Mesenchymal stem cell (in vitro differentiated cells and primary cell): ENCODE results near the gene SPAAR.

Source experiments
- DNase-seq: peaks from one replicate; pipeline ENCODE4 v3.0.0-alpha.2; 2013
- H2AFZ ChIP-seq: one replicate; pipeline ENCODE4 v1.6.1; 2013; ENCODE audit warnings: low read depth, mild to moderate bottlenecking, control low read depth, inconsistent platforms, low read length, moderate library complexity
- H2AK5ac ChIP-seq: 2 replicates; pipeline ENCODE4 v1.6.1; 2013; ENCODE audit warnings: low read length, moderate library complexity, mild to moderate bottlenecking, inconsistent platforms; ENCODE audit not compliant: severe bottlenecking
- H2BK120ac ChIP-seq: one replicate; pipeline ENCODE4 v1.6.1; 2013; ENCODE audit warnings: low read depth, mild to moderate bottlenecking, inconsistent platforms, low read length, moderate library complexity
- H2BK12ac ChIP-seq, 2 experiments: one replicate each; pipeline ENCODE4 v1.6.1; 2013; ENCODE audit warnings: inconsistent platforms in 2 of 2, low read length in 2 of 2, mild to moderate bottlenecking in 2 of 2, moderate library complexity in 2 of 2, control low read depth in 1 of 2
- H2BK15ac ChIP-seq: one replicate; pipeline ENCODE4 v1.6.1; 2013; ENCODE audit warnings: mild to moderate bottlenecking, low read depth, inconsistent platforms; ENCODE audit not compliant: poor library complexity, severe bottlenecking
- H2BK5ac ChIP-seq: 2 replicates; pipeline ENCODE4 v1.6.1; 2013; ENCODE audit warnings: low read depth, mild to moderate bottlenecking, low read length, control low read depth, inconsistent platforms; ENCODE audit not compliant: poor library complexity, severe bottlenecking
- H3K14ac ChIP-seq, 2 experiments: one replicate each; pipeline ENCODE4 v1.6.1; 2013; ENCODE audit warnings: inconsistent platforms in 2 of 2, low read length in 2 of 2, control low read depth in 1 of 2, mild to moderate bottlenecking in 1 of 2, moderate library complexity in 1 of 2
- H3K18ac ChIP-seq, 2 experiments: one replicate each; pipeline ENCODE4 v1.6.1; 2013; ENCODE audit warnings: inconsistent platforms in 2 of 2, low read length in 2 of 2, control low read depth in 1 of 2, low read depth in 1 of 2, mild to moderate bottlenecking in 1 of 2
- H3K23ac ChIP-seq, 2 experiments: one replicate each; pipeline ENCODE4 v1.6.1; 2013; ENCODE audit warnings: inconsistent platforms in 2 of 2, low read length in 2 of 2, mild to moderate bottlenecking in 2 of 2, moderate library complexity in 2 of 2, control low read depth in 1 of 2
- H3K27ac ChIP-seq: 2 replicates; pipeline ENCODE4 v1.5.1; 2013; ENCODE audit warnings: mild to moderate bottlenecking, moderate library complexity, low read length, control low read depth, inconsistent platforms; ENCODE audit not compliant: poor library complexity, severe bottlenecking
- H3K27me3 ChIP-seq, 2 experiments: 2 replicates each; pipeline versions ENCODE4 v1.6.1 to v1.7.0; 2013; ENCODE audit warnings: low read length in 2 of 2, mild to moderate bottlenecking in 2 of 2, moderate library complexity in 2 of 2, control low read depth in 1 of 2, inconsistent platforms in 1 of 2; ENCODE audit not compliant: control insufficient read depth in 1 of 2, insufficient read depth in 1 of 2
- H3K36me3 ChIP-seq, 2 experiments: 2 replicates each; pipeline versions ENCODE4 v1.6.1 to v1.7.0; 2013; ENCODE audit warnings: low read length in 2 of 2, control low read depth in 1 of 2, inconsistent platforms in 1 of 2, low read depth in 1 of 2, mild to moderate bottlenecking in 1 of 2; ENCODE audit not compliant: insufficient read depth in 2 of 2, control insufficient read depth in 1 of 2
- H3K4ac ChIP-seq, 2 experiments: one replicate each; pipeline ENCODE4 v1.6.1; 2013; ENCODE audit warnings: inconsistent platforms in 2 of 2, low read length in 2 of 2, mild to moderate bottlenecking in 2 of 2, moderate library complexity in 2 of 2, control low read depth in 1 of 2, low read depth in 1 of 2
- H3K4me1 ChIP-seq: 2 replicates; pipeline ENCODE4 v1.6.1; 2013; ENCODE audit warnings: low read depth, low read length, control low read depth; ENCODE audit not compliant: control insufficient read depth, insufficient read depth
- H3K4me2 ChIP-seq: 2 replicates; pipeline ENCODE4 v1.6.1; 2013; ENCODE audit warnings: low read length, mild to moderate bottlenecking, inconsistent platforms; ENCODE audit not compliant: poor library complexity, severe bottlenecking
- H3K4me3 ChIP-seq, 2 experiments: 2 replicates each; pipeline versions ENCODE4 v1.5.1 to v1.7.0; 2013; ENCODE audit warnings: low read length in 2 of 2, mild to moderate bottlenecking in 2 of 2, control low read depth in 1 of 2, low read depth in 1 of 2; ENCODE audit not compliant: insufficient read depth in 1 of 2
- H3K79me1 ChIP-seq: replicated peaks from 2 replicates; pipeline ENCODE4 v1.6.1; 2013; ENCODE audit warnings: mild to moderate bottlenecking, control low read depth, low read length, inconsistent platforms; ENCODE audit not compliant: poor library complexity, severe bottlenecking
- H3K9ac ChIP-seq: 2 replicates; pipeline ENCODE4 v1.7.0; 2013; ENCODE audit warnings: mild to moderate bottlenecking, low read length, moderate library complexity
- H3K9me3 ChIP-seq: 2 replicates; pipeline ENCODE4 v1.7.0; 2013; ENCODE audit warnings: mild to moderate bottlenecking, low read length; ENCODE audit not compliant: control insufficient read depth
- H4K8ac ChIP-seq: one replicate; pipeline ENCODE4 v1.6.1; 2013; ENCODE audit warnings: inconsistent platforms, mild to moderate bottlenecking, low read length, moderate library complexity
- H4K91ac ChIP-seq: one replicate; pipeline ENCODE4 v1.6.1; 2013; ENCODE audit warnings: mild to moderate bottlenecking, low read length, inconsistent platforms
- WGBS: methylation state at CpG from one replicate; pipeline ENCODE4 v1.1.7; 2013; ENCODE audit warnings: mixed read lengths; 5-methylcytosine and 5-hydroxymethylcytosine counted together

Gene SPAAR

DNA sequence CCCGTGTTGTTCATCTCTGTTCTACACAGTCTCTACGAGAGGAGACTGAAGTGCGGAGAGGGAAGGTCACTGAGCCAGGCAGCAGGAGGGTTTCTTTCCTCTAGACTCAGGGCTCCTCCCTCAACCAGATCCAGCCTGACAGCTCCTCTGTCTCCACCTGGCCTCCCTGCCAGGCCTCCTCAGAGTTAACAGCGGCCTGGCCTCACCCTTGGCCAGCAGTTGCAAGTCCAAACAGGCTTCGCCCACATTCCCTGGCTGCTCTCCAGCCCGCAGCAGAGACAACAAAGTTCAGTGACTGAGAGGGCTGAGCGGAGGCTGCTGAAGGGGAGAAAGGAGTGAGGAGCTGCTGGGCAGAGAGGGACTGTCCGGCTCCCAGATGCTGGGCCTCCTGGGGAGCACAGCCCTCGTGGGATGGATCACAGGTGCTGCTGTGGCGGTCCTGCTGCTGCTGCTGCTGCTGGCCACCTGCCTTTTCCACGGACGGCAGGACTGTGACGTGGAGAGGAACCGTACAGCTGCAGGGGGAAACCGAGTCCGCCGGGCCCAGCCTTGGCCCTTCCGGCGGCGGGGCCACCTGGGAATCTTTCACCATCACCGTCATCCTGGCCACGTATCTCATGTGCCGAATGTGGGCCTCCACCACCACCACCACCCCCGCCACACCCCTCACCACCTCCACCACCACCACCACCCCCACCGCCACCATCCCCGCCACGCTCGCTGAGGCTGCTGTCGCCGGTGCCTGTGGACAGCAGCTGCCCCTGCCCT lies 3.2 kb upstream of the SPAAR start, which contains the start of gene HRCT1:
TSS of gene HRCT1 (plus strand) at position 291 of the 768 bp plus-strand sequence. CDS start at position 377, 86 bp downstream.
- peak within 1 kb of the TSS; percentile 35 for H2AK5ac ChIP-seq
- peak within 1 kb of the TSS in 1 of 2 experiments; percentile 61 for H3K4me3 ChIP-seq
- H3K18ac ChIP-seq = peak within 1 kb of the TSS; percentile 78 to 91
- no peak within 1 kb of the TSS for H3K4me2 ChIP-seq
- H3K23ac ChIP-seq = no peak within 1 kb of the TSS
- no peaks in the 10 kb centered on the region for H3K27me3 ChIP-seq
- peak within 1 kb of the TSS; percentile 97 for H3K27ac ChIP-seq
- H3K9ac ChIP-seq = peak within 1 kb of the TSS; percentile 86
- 62% methylated on average over 19 of the region's 30 CpGs for WGBS
- peak within 1 kb of the TSS; percentile 90 for H2BK5ac ChIP-seq
- peak within 1 kb of the TSS; percentile 50 for H2BK120ac ChIP-seq
- H3K9me3 ChIP-seq = no peaks in the 10 kb centered on the region
- peak within 1 kb of the TSS; percentile 58 for H2BK15ac ChIP-seq
- peak within 1 kb of the TSS; percentile 83 for H4K8ac ChIP-seq
- DNase-seq = peak; percentile 89
- H2BK12ac ChIP-seq = peak within 1 kb of the TSS; percentile 90 to 99
- H3K14ac ChIP-seq = peak within 1 kb of the TSS in 1 of 2 experiments; percentile 63
- peak within 1 kb of the TSS; percentile 7 for H2AFZ ChIP-seq
- H3K4me1 ChIP-seq = peaks cover 50% of the 10 kb centered on the region
- no peaks in the 10 kb centered on the region for H3K79me1 ChIP-seq
- no peaks in the 10 kb centered on the region for H3K36me3 ChIP-seq
- H3K4ac ChIP-seq = peak within 1 kb of the TSS; percentile 76 to 94
- H4K91ac ChIP-seq = peak within 1 kb of the TSS; percentile 90

- H3K4me3 ChIP-seq = peak overlapping the region in 1 of 2 experiments; percentile 61
- peak; percentile 94 for DNase-seq
- no peaks in the 10 kb centered on the region for H3K79me1 ChIP-seq
- H2BK5ac ChIP-seq = peak overlapping the region; percentile 90
- H3K36me3 ChIP-seq = no peaks in the 10 kb centered on the region
- peak overlapping the region; percentile 97 for H3K27ac ChIP-seq
- H3K14ac ChIP-seq = peak overlapping the region; percentile 36 to 86
- H3K9me3 ChIP-seq = no peaks in the 10 kb centered on the region
- H2AFZ ChIP-seq = peak overlapping the region; percentile 18
- peak overlapping the region; percentile 86 to 100 for H3K4ac ChIP-seq
- H3K18ac ChIP-seq = peak overlapping the region; percentile 91 to 99
- peak overlapping the region; percentile 99 for H2BK120ac ChIP-seq
- peak overlapping the region; percentile 97 for H2BK15ac ChIP-seq
- peak overlapping the region; percentile 86 for H3K9ac ChIP-seq
- no peaks in the 10 kb centered on the region for H3K27me3 ChIP-seq
- peak overlapping the region; percentile 25 to 28 for H3K23ac ChIP-seq
- H4K91ac ChIP-seq = peak overlapping the region; percentile 99
- H3K4me1 ChIP-seq = peaks cover 50% of the 10 kb centered on the region
- peak overlapping the region; percentile 97 for H2AK5ac ChIP-seq
- peak overlapping the region; percentile 98 for H4K8ac ChIP-seq
- H2BK12ac ChIP-seq = peak overlapping the region; percentile 90 to 99
- H3K4me2 ChIP-seq = peak overlapping the region; percentile 36
- WGBS = 15% methylated on average over 14 of the region's 14 CpGs
Observed at GRCh38 chr9:35906923-35907699, 2.2 kb upstream of the SPAAR start.

DNA sequence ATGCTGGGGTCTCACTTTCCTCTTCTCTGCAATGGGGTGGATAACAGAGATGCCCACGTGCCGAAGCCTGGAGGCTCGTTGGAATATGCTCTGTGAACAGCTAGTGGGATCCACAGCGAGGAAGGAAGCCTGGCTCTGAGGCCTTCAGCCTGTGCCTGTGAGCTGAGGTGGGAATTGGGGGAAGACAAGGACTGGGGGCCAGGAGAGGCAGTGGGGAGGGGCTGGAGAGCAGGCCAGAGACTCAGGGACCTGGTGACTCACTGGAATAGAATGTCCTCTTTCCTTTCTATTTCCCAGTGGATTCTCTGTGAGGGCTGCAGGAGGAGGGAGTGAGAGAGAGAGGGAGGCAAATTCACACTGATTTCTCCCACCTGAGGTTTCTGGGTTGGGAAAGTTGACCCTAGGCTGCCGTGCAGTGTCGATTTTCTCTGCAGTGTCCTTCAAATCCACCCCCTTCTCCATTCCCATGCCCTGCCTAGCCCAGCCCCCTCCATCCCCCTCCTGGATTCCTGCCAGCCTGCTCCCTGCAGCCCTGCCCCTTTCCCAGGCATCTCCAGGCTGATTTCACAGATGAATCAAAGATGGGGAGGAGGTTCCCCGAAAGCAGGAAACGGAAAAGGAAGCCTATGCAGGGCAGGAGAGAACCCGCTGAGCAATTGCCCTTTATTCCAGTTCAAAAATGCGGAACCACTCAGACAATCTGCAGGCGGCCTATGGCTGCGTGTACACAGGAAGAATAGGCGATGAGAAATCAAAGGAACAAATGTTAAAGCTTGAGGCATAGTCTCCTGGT lies 1.4 kb upstream of the SPAAR start:
- Histone ChIP-seq H3K4me3 (peak overlapping the region in 1 of 2 experiments; percentile 61), H2BK5ac (peak overlapping the region; percentile 90), H2BK12ac (peak overlapping the region; percentile 46 to 96)

More for the DNA sequence above, 1.4 kb upstream of the SPAAR start:
- Histone ChIP-seq H2AK5ac (peak overlapping the region; percentile 97), H2BK15ac (peak overlapping the region; percentile 97), H4K91ac (peak overlapping the region; percentile 99), H3K4ac (peak overlapping the region; percentile 86 to 100), H3K36me3 (no peaks in the 10 kb centered on the region), H2BK120ac (peak overlapping the region; percentile 99), H3K27me3 (no peaks in the 10 kb centered on the region), H3K4me2 (peak overlapping the region; percentile 36), H3K23ac (peak overlapping the region; percentile 25 to 28), H3K27ac (peak overlapping the region; percentile 97), H3K9me3 (no peaks in the 10 kb centered on the region), H2AFZ (no peak overlapping the region), H4K8ac (peak overlapping the region; percentile 99), H3K79me1 (no peaks in the 10 kb centered on the region), H3K4me1 (peaks cover 54% of the 10 kb centered on the region), H3K18ac (peak overlapping the region; percentile 84 to 99), H3K14ac (peak overlapping the region; percentile 36 to 86), H3K9ac (peak overlapping the region; percentile 86)
- DNase-seq = peak; percentile 93
- WGBS = 2% methylated on average over 11 of the region's 13 CpGs
